Brain microvascular endothelial cell (primary cell): Measurements from ENCODE around the gene IMPDH1.

Experiments used
- DNase-seq: peaks from one replicate; pipeline ENCODE4 v3.0.0-alpha.2; 2020
- H3K27ac ChIP-seq: fragments of 250-450 bp; sonication (Bioruptor Pico); 2 replicates; pipeline ENCODE4 v1.5.1; 2020; ENCODE audit warnings: mild to moderate bottlenecking, moderate library complexity
- H3K27me3 ChIP-seq: fragments of 250-450 bp; sonication (Bioruptor Pico); replicated peaks from 2 replicates; pipeline ENCODE4 v1.5.1; 2020; ENCODE audit warnings: mild to moderate bottlenecking
- H3K36me3 ChIP-seq: fragments of 250-450 bp; sonication (Bioruptor Pico); replicated peaks from 2 replicates; pipeline ENCODE4 v1.5.1; 2020; ENCODE audit warnings: mild to moderate bottlenecking
- H3K4me3 ChIP-seq: 2 replicates; pipeline ENCODE4 v1.5.1; 2011; ENCODE audit warnings: low read depth, mild to moderate bottlenecking, control low read depth, low read length, moderate library complexity
- in situ Hi-C: cut with HindIII; loops from 2 replicates; pipeline ENCODE4 v1.10.0; 2017; ENCODE audit warnings: low sequenced_read_pairs, low pct_ligation_motif_present
- TF ChIP-seq, protein P1 (sequence below): IDR thresholded peaks from 2 replicates; pipeline ENCODE4 v1.5.1; 2011; ENCODE audit warnings: low read depth, mild to moderate bottlenecking, moderate library complexity, low read length, control low read depth, inconsistent platforms; ENCODE audit errors: missing control alignments

The IMPDH1 gene

DNA sequence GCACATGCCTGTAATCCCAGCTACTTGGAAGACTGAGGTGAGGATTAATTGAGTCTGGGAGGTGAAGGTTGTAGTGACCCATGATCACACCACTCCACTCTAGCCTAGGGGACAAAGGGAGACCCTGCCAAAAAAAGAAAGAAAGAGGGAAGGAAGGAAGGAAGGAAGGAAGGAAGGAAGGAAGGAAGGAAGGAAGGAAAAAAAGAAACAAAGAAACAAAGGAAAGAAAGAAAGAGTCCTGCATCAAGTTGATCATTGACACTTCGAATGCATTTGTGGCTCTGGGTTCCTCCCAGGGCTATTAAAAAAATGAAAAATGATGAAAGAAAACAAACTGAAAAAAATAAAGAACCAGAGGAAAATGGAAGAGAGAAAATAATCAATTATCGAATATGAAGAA, 44.4 kb downstream of the IMPDH1 start:
- TF ChIP-seq, protein P1, sequence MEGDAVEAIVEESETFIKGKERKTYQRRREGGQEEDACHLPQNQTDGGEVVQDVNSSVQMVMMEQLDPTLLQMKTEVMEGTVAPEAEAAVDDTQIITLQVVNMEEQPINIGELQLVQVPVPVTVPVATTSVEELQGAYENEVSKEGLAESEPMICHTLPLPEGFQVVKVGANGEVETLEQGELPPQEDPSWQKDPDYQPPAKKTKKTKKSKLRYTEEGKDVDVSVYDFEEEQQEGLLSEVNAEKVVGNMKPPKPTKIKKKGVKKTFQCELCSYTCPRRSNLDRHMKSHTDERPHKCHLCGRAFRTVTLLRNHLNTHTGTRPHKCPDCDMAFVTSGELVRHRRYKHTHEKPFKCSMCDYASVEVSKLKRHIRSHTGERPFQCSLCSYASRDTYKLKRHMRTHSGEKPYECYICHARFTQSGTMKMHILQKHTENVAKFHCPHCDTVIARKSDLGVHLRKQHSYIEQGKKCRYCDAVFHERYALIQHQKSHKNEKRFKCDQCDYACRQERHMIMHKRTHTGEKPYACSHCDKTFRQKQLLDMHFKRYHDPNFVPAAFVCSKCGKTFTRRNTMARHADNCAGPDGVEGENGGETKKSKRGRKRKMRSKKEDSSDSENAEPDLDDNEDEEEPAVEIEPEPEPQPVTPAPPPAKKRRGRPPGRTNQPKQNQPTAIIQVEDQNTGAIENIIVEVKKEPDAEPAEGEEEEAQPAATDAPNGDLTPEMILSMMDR, result no peak
- Histone ChIP-seq H3K27ac (no peak overlapping the region), H3K36me3 (no peaks in the 10 kb centered on the region), H3K27me3 (peaks cover 56% of the 10 kb centered on the region), H3K4me3 (no peak overlapping the region)
- no peak for DNase-seq
- in situ Hi-C loops, result no loop called here

DNA sequence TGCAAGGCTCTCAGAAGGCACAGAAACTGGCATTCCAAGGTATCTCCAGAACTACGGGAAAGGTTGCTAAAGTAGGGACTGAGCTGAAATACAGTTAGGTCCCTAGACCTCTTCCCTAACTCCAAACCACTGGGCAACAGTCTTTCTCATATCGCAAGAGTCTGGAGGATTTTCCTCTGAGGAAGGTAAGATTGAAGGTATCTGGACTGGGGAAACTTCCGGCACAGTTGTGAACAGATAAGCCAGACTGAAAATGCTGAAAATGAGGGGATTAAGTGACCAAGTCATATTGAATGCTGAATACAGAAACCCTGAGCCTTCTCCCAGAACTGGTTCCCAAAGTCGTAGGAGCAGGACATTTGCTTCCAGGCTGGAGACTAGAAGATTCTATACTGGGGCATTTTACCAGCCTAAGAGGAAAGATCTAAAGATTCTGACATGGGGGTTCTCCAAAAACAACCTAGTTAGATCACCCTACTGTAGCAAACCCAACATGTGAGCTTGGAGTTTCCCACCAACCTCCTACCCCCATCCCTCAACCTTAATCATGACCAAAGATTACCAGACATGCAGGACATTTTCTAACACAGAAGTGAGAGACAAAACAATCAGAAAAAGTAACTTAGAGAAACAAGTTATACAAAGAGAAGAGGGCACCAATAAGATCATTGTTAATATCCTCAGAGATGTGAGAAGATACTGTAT, 45.5 kb downstream of the IMPDH1 start:
- peaks cover 60% of the 10 kb centered on the region for H3K27me3 ChIP-seq
- in situ Hi-C loops, result no loop called here
- no peak overlapping the region for H3K4me3 ChIP-seq
- TF ChIP-seq, protein P1, result no peak
- DNase-seq, result no peak
- no peaks in the 10 kb centered on the region for H3K36me3 ChIP-seq
- H3K27ac ChIP-seq, result no peak overlapping the region

DNA sequence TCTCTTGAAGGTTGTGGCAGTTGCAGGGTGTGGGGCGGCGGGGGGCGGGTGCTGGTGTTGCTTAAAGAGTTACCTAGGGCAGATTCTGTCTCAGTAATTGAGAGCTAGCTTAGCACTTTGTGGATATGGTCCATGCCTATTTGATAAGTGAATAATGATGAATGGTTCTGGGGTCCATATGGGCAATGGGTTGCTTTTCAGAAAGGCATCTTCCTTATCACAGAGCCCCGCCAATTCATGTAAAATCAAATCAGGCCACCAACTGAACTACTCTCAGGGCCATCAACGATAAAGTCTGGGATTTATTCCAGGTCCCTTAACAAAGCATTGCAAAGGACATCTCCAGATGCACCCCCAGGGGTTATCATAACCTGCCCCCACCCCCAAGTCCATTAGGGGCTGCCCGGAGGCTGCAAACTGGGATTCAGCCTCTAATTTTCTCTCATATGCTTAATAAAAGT, 46.5 kb downstream of the IMPDH1 start:
- H3K27ac ChIP-seq, result no peak overlapping the region
- TF ChIP-seq, protein P1, result no peak
- in situ Hi-C loops, result no loop called here
- peaks cover 63% of the 10 kb centered on the region for H3K27me3 ChIP-seq
- H3K4me3 ChIP-seq, result no peak overlapping the region
- no peaks in the 10 kb centered on the region for H3K36me3 ChIP-seq
- no peak for DNase-seq

DNA sequence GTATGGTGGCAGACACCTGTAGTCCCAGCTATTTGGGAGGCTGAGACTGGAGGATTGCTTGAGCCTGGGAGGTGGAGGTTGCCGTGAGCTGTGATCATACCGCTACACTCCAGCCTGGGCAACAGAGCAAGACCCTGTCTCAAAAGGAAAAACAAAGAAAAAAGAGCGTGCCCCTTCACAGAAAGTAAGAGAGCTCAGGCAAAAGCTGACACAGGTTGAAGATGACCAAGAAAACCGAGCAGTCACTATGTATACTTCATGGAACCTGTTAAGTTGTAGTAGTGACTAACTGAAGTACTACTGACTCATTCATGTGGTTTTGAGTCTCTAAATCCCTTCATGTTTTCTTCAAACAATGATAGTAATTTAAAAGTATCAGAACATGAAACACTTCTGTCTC, 47.1 kb downstream of the IMPDH1 start:
- DNase-seq, result no peak
- Histone ChIP-seq H3K27ac (no peak overlapping the region), H3K4me3 (no peak overlapping the region), H3K36me3 (no peaks in the 10 kb centered on the region), H3K27me3 (peaks cover 68% of the 10 kb centered on the region)
- in situ Hi-C loops, result no loop called here
- TF ChIP-seq, protein P1, result no peak

DNA sequence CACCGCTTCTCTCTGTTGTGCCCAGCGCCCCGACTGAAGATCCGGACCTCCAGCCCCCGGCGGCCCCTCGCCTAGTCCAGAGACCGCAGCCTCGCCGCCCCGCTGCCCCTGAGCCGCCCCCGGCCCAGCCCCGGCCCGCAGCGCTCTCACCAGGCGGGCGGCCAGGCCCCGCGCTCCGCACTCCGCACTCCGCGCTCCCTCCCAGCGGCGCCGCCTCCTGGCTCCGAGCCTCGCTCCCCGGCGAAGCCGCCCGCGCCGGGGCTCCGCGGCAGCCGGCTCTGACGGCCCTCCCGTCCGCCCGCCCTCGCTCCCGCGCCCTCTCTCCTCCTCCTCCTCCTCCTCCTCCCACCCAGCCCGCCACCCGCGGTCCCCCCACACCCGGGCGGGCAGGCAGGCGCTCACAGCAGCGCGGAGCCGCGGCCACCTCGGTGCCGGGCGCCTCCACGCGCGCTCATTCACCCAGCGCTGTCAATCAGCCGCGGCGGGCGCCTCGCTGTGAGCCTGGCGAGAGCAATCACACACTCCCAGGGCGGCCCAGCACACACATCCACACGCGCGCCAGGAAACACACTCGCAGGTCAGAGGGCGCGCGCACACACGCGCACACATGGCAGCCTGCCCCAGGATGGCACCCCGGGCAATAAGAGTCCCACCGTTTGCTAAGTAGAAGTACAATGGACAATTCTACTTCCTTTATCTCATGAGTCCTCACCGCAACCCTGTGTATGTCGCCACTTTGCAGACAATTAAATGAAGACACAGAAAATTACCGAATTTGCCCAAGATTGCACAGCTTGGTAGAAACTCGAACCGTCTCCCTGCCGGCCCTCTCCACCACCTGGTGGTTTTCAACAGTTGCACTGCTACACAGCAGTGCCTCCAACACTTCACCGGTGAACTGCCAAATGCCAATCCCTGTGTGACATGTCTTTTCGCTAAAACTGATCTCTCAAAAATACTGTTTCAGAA, 48.1 kb downstream of the IMPDH1 start, which contains the start of gene PRRT4:
Gene PRRT4 (minus strand): TSS at position 280 of the 969 bp plus-strand sequence.
- peaks cover 69% of the 10 kb centered on the region for H3K27me3 ChIP-seq
- DNase-seq, result no peak
- in situ Hi-C loops, result no loop called here
- TF ChIP-seq, protein P1, result no peak
- peak within 1 kb of the TSS; percentile 41 for H3K4me3 ChIP-seq
- H3K36me3 ChIP-seq, result no peaks in the 10 kb centered on the region
- H3K27ac ChIP-seq, result no peak within 1 kb of the TSS
